ENCODE data around the gene SHOC2.

The SHOC2 gene

GRCh38 chr10:110972231-110973134 is 53.1 kb downstream of the SHOC2 start:
- no peaks in the 10 kb centered on the region for H3K4me1 ChIP-seq (ENCODE audit: insufficient read depth, low read length)
- no peak overlapping the region for H3K9ac ChIP-seq (ENCODE audit: low read depth, low read length)
- no peaks in the 10 kb centered on the region for H3K36me3 ChIP-seq (ENCODE audit: insufficient read depth, low read length)
- H3K9me3 ChIP-seq (ENCODE audit: control insufficient read depth, insufficient read depth, low read length), result no peaks in the 10 kb centered on the region

GRCh38 chr10:110973400-110973799 is 54.0 kb downstream of the SHOC2 start:
- Histone ChIP-seq H3K9ac (ENCODE audit: low read depth, low read length) (no peak overlapping the region), H3K36me3 (ENCODE audit: insufficient read depth, low read length) (no peaks in the 10 kb centered on the region), H3K9me3 (ENCODE audit: control insufficient read depth, insufficient read depth, low read length) (no peaks in the 10 kb centered on the region), H3K4me1 (ENCODE audit: insufficient read depth, low read length) (no peaks in the 10 kb centered on the region)

- no peaks in the 10 kb centered on the region for H3K4me1 ChIP-seq (ENCODE audit: insufficient read depth, low read length)
- no peak overlapping the region for H3K9ac ChIP-seq (ENCODE audit: low read depth, low read length)
- no peaks in the 10 kb centered on the region for H3K9me3 ChIP-seq (ENCODE audit: control insufficient read depth, insufficient read depth, low read length)
- no peaks in the 10 kb centered on the region for H3K36me3 ChIP-seq (ENCODE audit: insufficient read depth, low read length)
These were observed 57.2 kb downstream of the SHOC2 start for GRCh38 chr10:110976577-110976976.

- Histone ChIP-seq H3K9me3 (ENCODE audit: control insufficient read depth, insufficient read depth, low read length) (no peaks in the 10 kb centered on the region), H3K4me1 (ENCODE audit: insufficient read depth, low read length) (no peaks in the 10 kb centered on the region), H3K9ac (ENCODE audit: low read depth, low read length) (no peak overlapping the region), H3K36me3 (ENCODE audit: insufficient read depth, low read length) (no peaks in the 10 kb centered on the region)
These were observed 58.3 kb downstream of the SHOC2 start for GRCh38 chr10:110977662-110978061.

- H3K9ac ChIP-seq (ENCODE audit: low read depth, low read length), result no peak overlapping the region
- no peaks in the 10 kb centered on the region for H3K9me3 ChIP-seq (ENCODE audit: control insufficient read depth, insufficient read depth, low read length)
- no peaks in the 10 kb centered on the region for H3K36me3 ChIP-seq (ENCODE audit: insufficient read depth, low read length)
- no peaks in the 10 kb centered on the region for H3K4me1 ChIP-seq (ENCODE audit: insufficient read depth, low read length)
These were observed 58.8 kb downstream of the SHOC2 start for GRCh38 chr10:110978204-110978603.

GRCh38 chr10:110979611-110980010 is 60.2 kb downstream of the SHOC2 start:
- Histone ChIP-seq H3K36me3 (ENCODE audit: insufficient read depth, low read length) (no peaks in the 10 kb centered on the region), H3K4me1 (ENCODE audit: insufficient read depth, low read length) (no peaks in the 10 kb centered on the region), H3K9ac (ENCODE audit: low read depth, low read length) (no peak overlapping the region), H3K9me3 (ENCODE audit: control insufficient read depth, insufficient read depth, low read length) (no peaks in the 10 kb centered on the region)

GRCh38 chr10:110980807-110981206 is 61.4 kb downstream of the SHOC2 start:
- no peaks in the 10 kb centered on the region for H3K4me1 ChIP-seq (ENCODE audit: insufficient read depth, low read length)
- no peak overlapping the region for H3K9ac ChIP-seq (ENCODE audit: low read depth, low read length)
- no peaks in the 10 kb centered on the region for H3K36me3 ChIP-seq (ENCODE audit: insufficient read depth, low read length)
- no peaks in the 10 kb centered on the region for H3K9me3 ChIP-seq (ENCODE audit: control insufficient read depth, insufficient read depth, low read length)

GRCh38 chr10:110983466-110983865 is 64.1 kb downstream of the SHOC2 start:
- H3K4me1 ChIP-seq (ENCODE audit: insufficient read depth, low read length), result no peaks in the 10 kb centered on the region
- H3K9ac ChIP-seq (ENCODE audit: low read depth, low read length), result no peak overlapping the region
- no peaks in the 10 kb centered on the region for H3K9me3 ChIP-seq (ENCODE audit: control insufficient read depth, insufficient read depth, low read length)
- H3K36me3 ChIP-seq (ENCODE audit: insufficient read depth, low read length), result no peaks in the 10 kb centered on the region

GRCh38 chr10:110985497-110986275 is 66.3 kb downstream of the SHOC2 start:
- Histone ChIP-seq H3K36me3 (ENCODE audit: insufficient read depth, low read length) (no peaks in the 10 kb centered on the region), H3K9ac (ENCODE audit: low read depth, low read length) (no peak overlapping the region), H3K4me1 (ENCODE audit: insufficient read depth, low read length) (no peaks in the 10 kb centered on the region), H3K9me3 (ENCODE audit: control insufficient read depth, insufficient read depth, low read length) (no peaks in the 10 kb centered on the region)

- Histone ChIP-seq H3K9me3 (ENCODE audit: control insufficient read depth, insufficient read depth, low read length) (no peaks in the 10 kb centered on the region), H3K9ac (ENCODE audit: low read depth, low read length) (no peak overlapping the region), H3K36me3 (ENCODE audit: insufficient read depth, low read length) (no peaks in the 10 kb centered on the region), H3K4me1 (ENCODE audit: insufficient read depth, low read length) (no peaks in the 10 kb centered on the region)
These were observed 69.6 kb downstream of the SHOC2 start for GRCh38 chr10:110989016-110989415.

- H3K9ac ChIP-seq (ENCODE audit: low read depth, low read length), result no peak overlapping the region
- H3K36me3 ChIP-seq (ENCODE audit: insufficient read depth, low read length), result no peaks in the 10 kb centered on the region
- no peaks in the 10 kb centered on the region for H3K4me1 ChIP-seq (ENCODE audit: insufficient read depth, low read length)
- H3K9me3 ChIP-seq (ENCODE audit: control insufficient read depth, insufficient read depth, low read length), result no peaks in the 10 kb centered on the region
These were observed 72.8 kb downstream of the SHOC2 start for GRCh38 chr10:110992006-110992800.

- Histone ChIP-seq H3K9ac (ENCODE audit: low read depth, low read length) (no peak overlapping the region), H3K36me3 (ENCODE audit: insufficient read depth, low read length) (no peaks in the 10 kb centered on the region), H3K9me3 (ENCODE audit: control insufficient read depth, insufficient read depth, low read length) (no peaks in the 10 kb centered on the region), H3K4me1 (ENCODE audit: insufficient read depth, low read length) (no peaks in the 10 kb centered on the region)
These were observed 73.8 kb downstream of the SHOC2 start for GRCh38 chr10:110993024-110993693.

GRCh38 chr10:110994406-110995086 is 75.1 kb downstream of the SHOC2 start:
- H3K4me1 ChIP-seq (ENCODE audit: insufficient read depth, low read length), result no peaks in the 10 kb centered on the region
- no peaks in the 10 kb centered on the region for H3K36me3 ChIP-seq (ENCODE audit: insufficient read depth, low read length)
- H3K9ac ChIP-seq (ENCODE audit: low read depth, low read length), result no peak overlapping the region
- H3K9me3 ChIP-seq (ENCODE audit: control insufficient read depth, insufficient read depth, low read length), result no peaks in the 10 kb centered on the region
